Ovary (tissue), 3 donors: Measurements from ENCODE around the gene EDIL3.

Experiments
- POLR2A ChIP-seq: fragments of 450-650 bp; IDR thresholded peaks from one replicate; pipeline ENCODE4 v1.6.1; 2017; ENCODE audit warnings: antibody characterized with exemption, mild to moderate bottlenecking, moderate library complexity
- TF ChIP-seq, protein P1 (sequence below), 3 donors: fragments of 450-650 bp in 2 of 3; fragments of 200-600 bp in 1 of 3; IDR thresholded peaks; one replicate each; pipeline versions ENCODE4 v1.5.1 to v1.8.0; 2016 to 2022; ENCODE audit warnings: antibody characterized with exemption in 3 of 3, mild to moderate bottlenecking in 1 of 3
- donor health status: DM: no; HTN: no; CAD: no.

DNA sequence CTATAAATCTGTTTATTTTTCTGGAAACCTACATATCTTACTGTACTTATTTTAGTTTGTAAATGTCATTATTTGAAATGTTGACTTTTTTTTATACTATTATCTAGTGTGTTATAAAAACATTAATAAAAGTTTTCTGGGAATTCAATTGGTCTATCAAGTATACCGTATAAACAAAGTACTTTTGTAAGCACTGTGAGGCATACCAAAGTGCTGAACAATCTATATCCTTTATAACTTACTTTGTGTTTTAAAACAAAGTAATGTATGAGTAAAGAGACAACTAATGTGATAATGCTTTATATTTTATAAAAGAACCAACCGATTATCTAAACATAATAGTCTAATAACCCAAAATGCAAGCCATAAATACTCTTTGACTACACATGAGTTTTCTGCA, 23.1 kb downstream of the EDIL3 start:
- TF ChIP-seq POLR2A, result no peak
- TF ChIP-seq, protein P1, sequence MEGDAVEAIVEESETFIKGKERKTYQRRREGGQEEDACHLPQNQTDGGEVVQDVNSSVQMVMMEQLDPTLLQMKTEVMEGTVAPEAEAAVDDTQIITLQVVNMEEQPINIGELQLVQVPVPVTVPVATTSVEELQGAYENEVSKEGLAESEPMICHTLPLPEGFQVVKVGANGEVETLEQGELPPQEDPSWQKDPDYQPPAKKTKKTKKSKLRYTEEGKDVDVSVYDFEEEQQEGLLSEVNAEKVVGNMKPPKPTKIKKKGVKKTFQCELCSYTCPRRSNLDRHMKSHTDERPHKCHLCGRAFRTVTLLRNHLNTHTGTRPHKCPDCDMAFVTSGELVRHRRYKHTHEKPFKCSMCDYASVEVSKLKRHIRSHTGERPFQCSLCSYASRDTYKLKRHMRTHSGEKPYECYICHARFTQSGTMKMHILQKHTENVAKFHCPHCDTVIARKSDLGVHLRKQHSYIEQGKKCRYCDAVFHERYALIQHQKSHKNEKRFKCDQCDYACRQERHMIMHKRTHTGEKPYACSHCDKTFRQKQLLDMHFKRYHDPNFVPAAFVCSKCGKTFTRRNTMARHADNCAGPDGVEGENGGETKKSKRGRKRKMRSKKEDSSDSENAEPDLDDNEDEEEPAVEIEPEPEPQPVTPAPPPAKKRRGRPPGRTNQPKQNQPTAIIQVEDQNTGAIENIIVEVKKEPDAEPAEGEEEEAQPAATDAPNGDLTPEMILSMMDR (IDR thresholded peaks at IDR 0.05), result no peak
